Vagina (tissue), 2 donors: ENCODE measurements around the gene PPP2CA.

Experiments used
- CTCF ChIP-seq, 3 experiments: fragments of 450-650 bp in 2 of 3; fragments of 200-600 bp in 1 of 3; sonication (generic) in 1 of 3; IDR thresholded peaks; one replicate each; pipeline ENCODE4 v1.5.1; 2017 to 2019; ENCODE audit warnings: antibody characterized with exemption in 3 of 3, mild to moderate bottlenecking in 2 of 3, moderate library complexity in 2 of 3
- POLR2A ChIP-seq, 2 donors: fragments of 450-650 bp; IDR thresholded peaks; one replicate each; pipeline ENCODE4 v1.6.1; 2017; ENCODE audit warnings: antibody characterized with exemption in 2 of 2, mild to moderate bottlenecking in 2 of 2, moderate library complexity in 2 of 2
- POLR2AphosphoS5 ChIP-seq, 2 donors: sonication (generic); formaldehyde crosslinking; IDR thresholded peaks; one replicate each; pipeline ENCODE4 v1.9.0; 2017; ENCODE audit warnings: antibody characterized with exemption in 2 of 2, mild to moderate bottlenecking in 2 of 2, low read depth in 1 of 2; ENCODE audit not compliant: insufficient read depth in 1 of 2

- no peak for TF ChIP-seq CTCF (IDR thresholded peaks at IDR 0.05)
- TF ChIP-seq POLR2A (IDR thresholded peaks at IDR 0.05): no peak
- TF ChIP-seq POLR2AphosphoS5 (IDR thresholded peaks at IDR 0.05; ENCODE audit: insufficient read depth in 1 of 2, low read depth in 1 of 2): no peak
Observed at GRCh38 chr5:134171972-134172371, 53.9 kb downstream of the PPP2CA start.
